Measurements from ENCODE around the gene RAD23B.

Gene RAD23B

DNA sequence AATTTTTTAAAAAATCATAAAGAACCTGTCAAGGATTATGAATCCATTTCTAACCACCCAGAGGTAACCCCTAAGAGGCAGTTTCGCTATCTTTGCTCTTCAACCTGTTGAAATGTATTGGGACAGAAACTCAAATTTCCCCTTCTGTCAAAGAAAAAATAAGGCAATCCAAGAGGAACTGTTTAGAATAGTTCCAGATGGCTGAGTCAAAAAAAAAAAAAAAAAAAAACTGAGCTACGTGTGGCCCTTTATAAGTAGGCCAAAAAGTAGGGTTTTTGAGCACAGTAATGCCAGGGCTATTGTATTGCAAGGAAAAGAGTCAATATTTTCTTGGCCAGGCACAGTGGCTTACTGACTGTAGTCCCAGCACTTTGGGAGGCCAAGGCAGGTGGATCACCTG, 94.9 kb downstream of the RAD23B start:
- DNase-seq (ENCODE audit: low spot score) = no peak

Measured in left forelimb (tissue), 1 donor.